GM18907 (cell line): Measurements from ENCODE around the gene NOXA1.
A peak's percentile ranks its signal among the peaks of the same experiment; 100 is the strongest.
"Not testable (repeated sequence)": the region's sequence is repeated elsewhere in the genome, so short reads cannot be mapped to it uniquely, and the experiment has no call there.

Experiments
- ATAC-seq: cut with Tn5 transposase; IDR thresholded peaks from one replicate; pipeline ENCODE4 v1.9.1; 2021; ENCODE audit warnings: mild to moderate bottlenecking, moderate library complexity; ENCODE audit not compliant: unreplicated experiment

NOXA1 gene

GRCh38 chr9:137422604-137423513, at the start of gene NOXA1, which contains the start of gene EXD3:
Gene NOXA1 (plus strand): TSS chr9:137423393. CDS start chr9:137423530, 137 bp downstream.
Gene EXD3 (minus strand): TSS chr9:137423162. CDS start chr9:137395357, 27,805 bp downstream.
- peak; percentile 82 for ATAC-seq

GRCh38 chr9:137373611-137373980, 49.6 kb upstream of the NOXA1 start:
- no peak for ATAC-seq

GRCh38 chr9:137374131-137374845, 48.9 kb upstream of the NOXA1 start:
- no peak for ATAC-seq

- ATAC-seq: no peak
These were observed 47.7 kb upstream of the NOXA1 start for GRCh38 chr9:137375321-137376058.

GRCh38 chr9:137376386-137376785, 46.8 kb upstream of the NOXA1 start:
- no peak for ATAC-seq

GRCh38 chr9:137378688-137379410, 44.3 kb upstream of the NOXA1 start:
- ATAC-seq: not testable (repeated sequence)

- ATAC-seq: no peak
These were observed 43.4 kb upstream of the NOXA1 start for GRCh38 chr9:137379761-137380161.

GRCh38 chr9:137380171-137380570, 43.0 kb upstream of the NOXA1 start:
- no peak for ATAC-seq

GRCh38 chr9:137380606-137381005, 42.6 kb upstream of the NOXA1 start:
- ATAC-seq: no peak

- ATAC-seq: no peak
These were observed 41.4 kb upstream of the NOXA1 start for GRCh38 chr9:137381501-137382443.

- ATAC-seq: no peak
These were observed 40.6 kb upstream of the NOXA1 start for GRCh38 chr9:137382444-137383080.

- no peak for ATAC-seq
These were observed 40.0 kb upstream of the NOXA1 start for GRCh38 chr9:137383081-137383783.

- ATAC-seq: no peak
These were observed 39.1 kb upstream of the NOXA1 start for GRCh38 chr9:137383784-137384756.

- no peak for ATAC-seq
These were observed 38.0 kb upstream of the NOXA1 start for GRCh38 chr9:137385061-137385655.

- not testable (repeated sequence) for ATAC-seq
These were observed 36.6 kb upstream of the NOXA1 start for GRCh38 chr9:137386507-137387113.

GRCh38 chr9:137387114-137387890, 35.9 kb upstream of the NOXA1 start:
- ATAC-seq: no peak
